ENCODE results near the gene CALM1.

DNA sequence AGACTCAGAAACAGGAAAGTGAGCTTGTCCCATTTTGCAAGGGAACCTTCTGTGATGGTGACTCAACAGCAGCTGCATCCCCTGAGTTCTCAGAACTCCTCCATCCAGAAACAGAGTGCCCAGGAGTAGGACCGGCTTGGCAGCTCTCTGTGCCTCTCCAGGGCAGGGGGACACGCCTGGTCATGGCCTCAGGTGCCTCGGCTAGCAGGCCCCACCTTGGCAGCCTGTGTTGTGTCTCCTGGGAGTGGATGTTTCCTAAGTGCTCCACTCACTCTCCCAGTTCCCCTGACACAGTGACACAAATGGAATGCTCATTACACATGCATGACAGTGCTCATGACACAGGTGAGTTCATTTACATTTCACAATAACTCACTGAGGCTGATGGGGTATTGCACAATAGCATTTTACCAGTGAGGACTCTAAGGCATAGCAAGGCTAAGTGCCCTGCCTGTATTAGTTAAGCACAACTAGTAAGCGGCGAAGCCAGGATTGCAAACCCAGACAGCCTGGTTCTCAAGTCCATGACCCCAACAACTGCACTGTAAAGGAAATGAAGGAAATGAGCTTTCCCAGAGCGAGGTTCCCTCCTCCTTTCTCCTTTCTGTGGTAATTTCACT, 47.4 kb downstream of the CALM1 start:
- TF ChIP-seq POLR2AphosphoS5 (IDR thresholded peaks at IDR 0.05; ENCODE audit: borderline replicate concordance, low read depth, low read length), result no peak
- no peak for TF ChIP-seq FOXP2 (optimal IDR thresholded peaks at IDR 0.05; ENCODE audit: control extremely low read depth, extremely low read length, insufficient read depth)
- no peak for TF ChIP-seq EZH2 (IDR thresholded peaks at IDR 0.05)
